ENCODE measurements around the gene IL6R.

DNA sequence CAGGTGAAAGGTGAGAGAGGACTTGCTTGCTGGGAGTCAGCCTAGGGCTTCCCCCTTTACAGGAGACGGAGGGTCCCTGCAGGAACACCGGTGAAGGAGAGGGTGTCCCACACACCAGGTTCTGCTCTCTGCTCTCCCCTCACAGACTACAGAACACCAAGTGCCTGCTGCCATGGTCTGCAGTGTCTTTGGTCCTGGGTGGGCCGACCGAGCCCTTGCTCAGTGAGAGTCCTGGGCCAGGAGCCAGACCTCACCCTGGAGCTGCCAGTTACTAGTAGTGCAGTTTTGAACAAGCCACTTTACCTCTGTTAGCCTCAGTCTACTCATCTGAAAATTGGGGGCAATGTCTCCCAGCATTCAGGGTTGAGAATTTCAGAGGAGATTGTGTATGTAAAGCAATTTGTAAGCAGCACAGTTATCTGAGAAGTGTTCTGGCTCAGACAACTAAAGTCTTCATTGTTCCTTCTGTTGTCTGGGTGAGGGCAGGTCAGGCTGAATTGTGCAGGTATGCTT, 2.7 kb upstream of the IL6R start:
- TF ChIP-seq POLR2A (IDR thresholded peaks at IDR 0.05): no peak
- TF ChIP-seq, protein P1, sequence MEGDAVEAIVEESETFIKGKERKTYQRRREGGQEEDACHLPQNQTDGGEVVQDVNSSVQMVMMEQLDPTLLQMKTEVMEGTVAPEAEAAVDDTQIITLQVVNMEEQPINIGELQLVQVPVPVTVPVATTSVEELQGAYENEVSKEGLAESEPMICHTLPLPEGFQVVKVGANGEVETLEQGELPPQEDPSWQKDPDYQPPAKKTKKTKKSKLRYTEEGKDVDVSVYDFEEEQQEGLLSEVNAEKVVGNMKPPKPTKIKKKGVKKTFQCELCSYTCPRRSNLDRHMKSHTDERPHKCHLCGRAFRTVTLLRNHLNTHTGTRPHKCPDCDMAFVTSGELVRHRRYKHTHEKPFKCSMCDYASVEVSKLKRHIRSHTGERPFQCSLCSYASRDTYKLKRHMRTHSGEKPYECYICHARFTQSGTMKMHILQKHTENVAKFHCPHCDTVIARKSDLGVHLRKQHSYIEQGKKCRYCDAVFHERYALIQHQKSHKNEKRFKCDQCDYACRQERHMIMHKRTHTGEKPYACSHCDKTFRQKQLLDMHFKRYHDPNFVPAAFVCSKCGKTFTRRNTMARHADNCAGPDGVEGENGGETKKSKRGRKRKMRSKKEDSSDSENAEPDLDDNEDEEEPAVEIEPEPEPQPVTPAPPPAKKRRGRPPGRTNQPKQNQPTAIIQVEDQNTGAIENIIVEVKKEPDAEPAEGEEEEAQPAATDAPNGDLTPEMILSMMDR (IDR thresholded peaks at IDR 0.05): no peak
